ENCODE data around the gene INSL3.

The INSL3 gene

GRCh38 chr19:17863520-17864182, 42.3 kb upstream of the INSL3 start:
- Histone ChIP-seq H3K79me2 (ENCODE audit: control insufficient read depth, low read length) (peaks cover 35% of the 10 kb centered on the region), H3K27me3 (ENCODE audit: control insufficient read depth, low read length) (0 out of 2 replicates have a peak, but pooled peaks cover 3% of the 10 kb centered on the region), H3K9me2 (replicated peaks; ENCODE audit: control insufficient read depth, low read length) (no peaks in the 10 kb centered on the region), H3K4me2 (ENCODE audit: low read length) (no peak overlapping the region), H3F3A (ENCODE audit: control insufficient read depth, insufficient read depth) (peaks cover 53% of the 10 kb centered on the region), H3K9me3 (ENCODE audit: control insufficient read depth, insufficient read depth, low read length) (no peaks in the 10 kb centered on the region), H3K4me1 (ENCODE audit: control insufficient read depth, low read length) (peaks cover 25% of the 10 kb centered on the region), H3K27ac (ENCODE audit: low read depth, low read length) (no peak overlapping the region), H3K36me3 (ENCODE audit: control insufficient read depth, low read length) (peaks cover 48% of the 10 kb centered on the region), H4K20me1 (ENCODE audit: control insufficient read depth, insufficient read depth, low read depth, low read length) (peaks cover 28% of the 10 kb centered on the region), H3K4me3 (ENCODE audit: low read length) (no peak overlapping the region)
- TF ChIP-seq, protein P1, sequence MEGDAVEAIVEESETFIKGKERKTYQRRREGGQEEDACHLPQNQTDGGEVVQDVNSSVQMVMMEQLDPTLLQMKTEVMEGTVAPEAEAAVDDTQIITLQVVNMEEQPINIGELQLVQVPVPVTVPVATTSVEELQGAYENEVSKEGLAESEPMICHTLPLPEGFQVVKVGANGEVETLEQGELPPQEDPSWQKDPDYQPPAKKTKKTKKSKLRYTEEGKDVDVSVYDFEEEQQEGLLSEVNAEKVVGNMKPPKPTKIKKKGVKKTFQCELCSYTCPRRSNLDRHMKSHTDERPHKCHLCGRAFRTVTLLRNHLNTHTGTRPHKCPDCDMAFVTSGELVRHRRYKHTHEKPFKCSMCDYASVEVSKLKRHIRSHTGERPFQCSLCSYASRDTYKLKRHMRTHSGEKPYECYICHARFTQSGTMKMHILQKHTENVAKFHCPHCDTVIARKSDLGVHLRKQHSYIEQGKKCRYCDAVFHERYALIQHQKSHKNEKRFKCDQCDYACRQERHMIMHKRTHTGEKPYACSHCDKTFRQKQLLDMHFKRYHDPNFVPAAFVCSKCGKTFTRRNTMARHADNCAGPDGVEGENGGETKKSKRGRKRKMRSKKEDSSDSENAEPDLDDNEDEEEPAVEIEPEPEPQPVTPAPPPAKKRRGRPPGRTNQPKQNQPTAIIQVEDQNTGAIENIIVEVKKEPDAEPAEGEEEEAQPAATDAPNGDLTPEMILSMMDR (IDR thresholded peaks at IDR 0.05; ENCODE audit: low read depth, low read length, poor library complexity, severe bottlenecking) = no peak
- TF ChIP-seq EZH2phosphoT487 (IDR thresholded peaks at IDR 0.05; ENCODE audit: borderline replicate concordance, low read length) = no peak

GRCh38 chr19:17862711-17863519, 41.6 kb upstream of the INSL3 start:
- Histone ChIP-seq H3K36me3 (ENCODE audit: control insufficient read depth, low read length) (peaks cover 48% of the 10 kb centered on the region), H3K4me2 (ENCODE audit: low read length) (peak overlapping the region; percentile 74), H3K79me2 (ENCODE audit: control insufficient read depth, low read length) (peaks cover 35% of the 10 kb centered on the region), H3K27ac (ENCODE audit: low read depth, low read length) (no peak overlapping the region), H3K4me1 (ENCODE audit: control insufficient read depth, low read length) (peaks cover 25% of the 10 kb centered on the region), H3K9me2 (replicated peaks; ENCODE audit: control insufficient read depth, low read length) (no peaks in the 10 kb centered on the region), H4K20me1 (ENCODE audit: control insufficient read depth, insufficient read depth, low read depth, low read length) (peaks cover 28% of the 10 kb centered on the region), H3K27me3 (ENCODE audit: control insufficient read depth, low read length) (no peaks in the 10 kb centered on the region), H3K4me3 (ENCODE audit: low read length) (peak overlapping the region; percentile 8; the same call in 1 of the 2 replicates), H3F3A (ENCODE audit: control insufficient read depth, insufficient read depth) (peaks cover 53% of the 10 kb centered on the region), H3K9me3 (ENCODE audit: control insufficient read depth, insufficient read depth, low read length) (no peaks in the 10 kb centered on the region)
- no peak for TF ChIP-seq EZH2phosphoT487 (IDR thresholded peaks at IDR 0.05; ENCODE audit: borderline replicate concordance, low read length)
- TF ChIP-seq, protein P1 (IDR thresholded peaks at IDR 0.05; ENCODE audit: low read depth, low read length, poor library complexity, severe bottlenecking) = no peak

- no peaks in the 10 kb centered on the region for H3K9me3 ChIP-seq (ENCODE audit: control insufficient read depth, insufficient read depth, low read length)
- peaks cover 28% of the 10 kb centered on the region for H4K20me1 ChIP-seq (ENCODE audit: control insufficient read depth, insufficient read depth, low read depth, low read length)
- no peaks in the 10 kb centered on the region for H3K27me3 ChIP-seq (ENCODE audit: control insufficient read depth, low read length)
- H3K79me2 ChIP-seq (ENCODE audit: control insufficient read depth, low read length) = peaks cover 35% of the 10 kb centered on the region
- H3F3A ChIP-seq (ENCODE audit: control insufficient read depth, insufficient read depth) = peaks cover 53% of the 10 kb centered on the region
- peaks cover 48% of the 10 kb centered on the region for H3K36me3 ChIP-seq (ENCODE audit: control insufficient read depth, low read length)
- no peaks in the 10 kb centered on the region for H3K9me2 ChIP-seq (replicated peaks; ENCODE audit: control insufficient read depth, low read length)
- H3K4me2 ChIP-seq (ENCODE audit: low read length) = peak overlapping the region; percentile 74
- H3K4me1 ChIP-seq (ENCODE audit: control insufficient read depth, low read length) = peaks cover 25% of the 10 kb centered on the region
- H3K27ac ChIP-seq (ENCODE audit: low read depth, low read length) = peak overlapping the region; percentile 66
- H3K4me3 ChIP-seq (ENCODE audit: low read length) = peak overlapping the region; percentile 85
- TF ChIP-seq, protein P1 (IDR thresholded peaks at IDR 0.05; ENCODE audit: low read depth, low read length, poor library complexity, severe bottlenecking) = no peak
- TF ChIP-seq EZH2phosphoT487 (IDR thresholded peaks at IDR 0.05; ENCODE audit: borderline replicate concordance, low read length) = no peak
Measured at GRCh38 chr19:17861542-17862402, 40.5 kb upstream of the INSL3 start.
